Stimulated activated naive B cell treated with anti-CD40 and anti-IgM and Interleukin-4, amounts not matched to agents 10 μg/mL and 1 μg/mL and 100 μg/mL, for 72 hours (primary cell): ENCODE data around the gene BCO1.
A peak's percentile ranks its signal among the peaks of the same experiment; 100 is the strongest.
"Not testable (repeated sequence)": the region's sequence is repeated elsewhere in the genome, so short reads cannot be mapped to it uniquely, and the experiment has no call there.

ENCODE experiments used
- ATAC-seq, 2 donors: fragments of 150-1000 bp; cut with Tn5 transposase; replicated peaks; 2 replicates each; pipeline ENCODE4 v1.10.0; 2021; ENCODE audit warnings: moderate library complexity in 1 of 2
- DNase-seq: peaks from one replicate; pipeline ENCODE4 v3.0.0; 2021
- H3K27ac Mint-ChIP-seq: one replicate; pipeline ENCODE4 v1.8.0; 2022; ENCODE audit warnings: mild to moderate bottlenecking, mixed read lengths
- H3K27me3 Mint-ChIP-seq, 2 donors: one replicate each; pipeline ENCODE4 v1.8.0; 2022; ENCODE audit warnings: mixed read lengths in 2 of 2
- H3K36me3 Mint-ChIP-seq, 2 donors: one replicate each; pipeline ENCODE4 v1.8.0; 2022; ENCODE audit warnings: mixed read lengths in 2 of 2, mild to moderate bottlenecking in 1 of 2
- H3K4me1 Mint-ChIP-seq, 2 donors: one replicate each; pipeline ENCODE4 v1.8.0; 2022; ENCODE audit warnings: mixed read lengths in 2 of 2, mild to moderate bottlenecking in 1 of 2
- H3K4me3 Mint-ChIP-seq, 2 donors: one replicate each; pipeline ENCODE4 v1.8.0; 2022; ENCODE audit warnings: mild to moderate bottlenecking in 2 of 2, mixed read lengths in 2 of 2, moderate library complexity in 1 of 2
- H3K9me3 Mint-ChIP-seq, 2 donors: one replicate each; pipeline ENCODE4 v1.8.0; 2022; ENCODE audit warnings: mixed read lengths in 2 of 2, mild to moderate bottlenecking in 1 of 2

The BCO1 gene

DNA sequence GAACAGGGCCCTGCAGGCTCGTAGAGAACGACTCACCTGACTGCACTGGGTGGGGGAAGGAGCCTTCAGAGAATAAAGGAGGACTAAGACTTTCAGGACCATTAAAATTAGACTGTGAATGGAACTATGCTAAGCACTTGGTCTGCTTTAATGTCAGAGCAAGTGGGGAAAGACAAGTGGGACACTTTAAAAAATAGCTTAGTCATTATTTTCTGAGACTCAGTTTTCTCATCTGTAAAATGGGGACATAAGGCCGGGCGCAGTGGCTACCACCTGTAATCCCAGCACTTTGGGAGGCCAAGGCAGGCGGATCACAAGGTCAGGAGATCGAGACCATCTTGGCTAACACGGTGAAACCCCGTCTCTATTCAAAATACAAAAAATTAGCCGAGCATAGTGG is 19.3 kb upstream of the BCO1 start:
- H3K27ac Mint-ChIP-seq = no peak overlapping the region
- H3K36me3 Mint-ChIP-seq = no peaks in the 10 kb centered on the region
- DNase-seq (no peak), ATAC-seq (no peak)
- no peaks in the 10 kb centered on the region for H3K9me3 Mint-ChIP-seq
- peaks cover 5 to 13% of the 10 kb centered on the region in 2 donors for H3K27me3 Mint-ChIP-seq
- H3K4me3 Mint-ChIP-seq = no peak overlapping the region
- peaks cover 0 to 2% of the 10 kb centered on the region in 2 donors for H3K4me1 Mint-ChIP-seq

DNA sequence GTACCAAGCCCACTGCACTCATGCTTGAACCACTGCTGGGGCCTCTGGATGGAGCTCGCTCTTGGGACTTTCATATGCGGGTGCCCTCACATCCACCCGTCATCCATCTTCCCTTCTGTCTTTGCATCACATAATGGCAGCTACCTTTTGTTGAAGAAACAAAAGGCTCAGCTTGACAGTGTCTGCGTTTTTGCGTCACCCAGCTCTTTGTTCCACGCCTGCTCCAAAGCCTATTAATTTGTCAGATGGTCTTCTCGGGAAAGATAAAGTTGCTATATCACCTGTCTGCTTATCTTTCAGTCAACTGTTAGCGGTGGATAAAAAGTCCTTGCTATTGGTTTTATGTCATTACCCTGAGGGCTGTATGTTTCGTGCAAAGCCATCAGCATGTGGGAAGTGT is 18.1 kb upstream of the BCO1 start:
- H3K36me3 Mint-ChIP-seq = no peaks in the 10 kb centered on the region
- H3K27me3 Mint-ChIP-seq = peaks cover 5 to 13% of the 10 kb centered on the region in 2 donors
- peaks cover 0 to 2% of the 10 kb centered on the region in 2 donors for H3K4me1 Mint-ChIP-seq
- DNase-seq (no peak), ATAC-seq (no peak)
- H3K4me3 Mint-ChIP-seq = no peak overlapping the region
- no peak overlapping the region for H3K27ac Mint-ChIP-seq
- H3K9me3 Mint-ChIP-seq = no peaks in the 10 kb centered on the region

- ATAC-seq (no peak), DNase-seq (no peak)
- no peaks in the 10 kb centered on the region for H3K36me3 Mint-ChIP-seq
- peaks cover 5 to 10% of the 10 kb centered on the region in 2 donors for H3K27me3 Mint-ChIP-seq
- H3K9me3 Mint-ChIP-seq = no peaks in the 10 kb centered on the region
- H3K4me3 Mint-ChIP-seq = no peak overlapping the region
- no peaks in the 10 kb centered on the region for H3K4me1 Mint-ChIP-seq
- no peak overlapping the region for H3K27ac Mint-ChIP-seq
Measured at GRCh38 chr16:81221731-81222130, 16.8 kb upstream of the BCO1 start.

- H3K9me3 Mint-ChIP-seq = no peaks in the 10 kb centered on the region
- no peak overlapping the region for H3K27ac Mint-ChIP-seq
- H3K4me1 Mint-ChIP-seq = no peaks in the 10 kb centered on the region
- H3K27me3 Mint-ChIP-seq = peaks cover 11 to 17% of the 10 kb centered on the region in 2 donors
- no peak for ATAC-seq
- no peak overlapping the region for H3K4me3 Mint-ChIP-seq
- DNase-seq = no peak
- H3K36me3 Mint-ChIP-seq = no peaks in the 10 kb centered on the region
Measured at GRCh38 chr16:81224824-81225223, 13.7 kb upstream of the BCO1 start.

GRCh38 chr16:81225697-81226096 is 12.8 kb upstream of the BCO1 start:
- H3K9me3 Mint-ChIP-seq, H3K36me3 Mint-ChIP-seq, ATAC-seq, H3K4me1 Mint-ChIP-seq, H3K4me3 Mint-ChIP-seq, DNase-seq: not testable (repeated sequence)
- Mint-ChIP-seq H3K27ac (peak overlapping the region; percentile 10), H3K27me3 (peaks cover 11 to 19% of the 10 kb centered on the region in 2 donors)

GRCh38 chr16:81227785-81228184 is 10.7 kb upstream of the BCO1 start:
- Mint-ChIP-seq H3K27ac (no peak overlapping the region), H3K4me3 (no peak overlapping the region), H3K9me3 (no peaks in the 10 kb centered on the region), H3K36me3 (no peaks in the 10 kb centered on the region), H3K27me3 (peaks cover 15 to 25% of the 10 kb centered on the region in 2 donors), H3K4me1 (peaks cover 0 to 2% of the 10 kb centered on the region in 2 donors)
- ATAC-seq = no peak
- DNase-seq = no peak

DNA sequence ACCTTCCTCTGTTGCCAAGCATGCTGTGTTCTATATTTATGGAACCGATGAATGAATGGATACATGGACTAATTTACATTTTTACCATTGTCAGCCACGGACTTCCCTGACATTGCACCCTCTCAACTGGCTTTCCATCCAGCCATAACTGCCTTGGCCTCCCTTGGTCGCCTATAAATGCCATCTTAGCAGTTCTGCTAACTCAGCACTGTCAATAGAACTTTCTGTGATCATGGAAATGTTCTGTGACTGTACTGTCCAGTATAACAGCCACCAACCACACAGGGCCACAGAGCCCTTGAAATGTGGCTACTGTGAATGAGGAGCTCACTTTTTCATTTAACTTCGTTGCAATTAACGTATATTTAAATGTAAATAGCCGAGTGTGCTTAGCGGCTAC is 8.7 kb upstream of the BCO1 start:
- Mint-ChIP-seq H3K36me3 (no peaks in the 10 kb centered on the region), H3K27ac (no peak overlapping the region), H3K4me1 (peaks cover 0 to 2% of the 10 kb centered on the region in 2 donors), H3K9me3 (no peaks in the 10 kb centered on the region), H3K27me3 (peaks cover 15 to 25% of the 10 kb centered on the region in 2 donors), H3K4me3 (no peak overlapping the region)
- ATAC-seq (no peak), DNase-seq (no peak)

DNA sequence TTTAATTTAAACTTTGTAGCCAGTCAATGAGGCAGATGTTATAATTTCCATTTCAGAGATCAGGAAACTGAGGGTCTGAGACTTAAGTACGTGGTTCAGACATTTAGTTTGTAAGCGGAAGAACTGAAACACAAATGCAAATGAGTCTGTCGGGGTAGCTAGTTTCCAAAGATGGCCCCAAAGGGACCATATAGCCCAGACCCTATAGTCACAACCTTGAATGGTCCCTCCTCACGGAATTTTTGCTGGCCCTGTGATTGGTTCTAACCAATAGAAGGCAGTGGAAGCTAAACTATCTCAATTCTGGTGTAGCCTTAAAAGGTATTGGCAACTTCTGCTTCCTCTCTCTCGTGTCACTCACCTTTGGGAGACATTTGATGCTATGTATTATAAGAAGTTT is 7.5 kb upstream of the BCO1 start:
- peak; percentile 42 to 45 for ATAC-seq

GRCh38 chr16:81232740-81233367 is 5.6 kb upstream of the BCO1 start:
- H3K27ac Mint-ChIP-seq = no peak overlapping the region
- H3K27me3 Mint-ChIP-seq = peaks cover 15% of the 10 kb centered on the region in 2 donors
- H3K9me3 Mint-ChIP-seq = no peaks in the 10 kb centered on the region
- DNase-seq (no peak), ATAC-seq (no peak)
- H3K4me3 Mint-ChIP-seq = no peak overlapping the region
- H3K4me1 Mint-ChIP-seq = peaks cover 0 to 2% of the 10 kb centered on the region in 2 donors
- no peaks in the 10 kb centered on the region for H3K36me3 Mint-ChIP-seq

More for the DNA sequence above, 7.5 kb upstream of the BCO1 start:
- Mint-ChIP-seq H3K27me3 (peaks cover 15 to 20% of the 10 kb centered on the region in 2 donors), H3K4me3 (no peak overlapping the region), H3K36me3 (no peaks in the 10 kb centered on the region), H3K4me1 (peaks cover 0 to 2% of the 10 kb centered on the region in 2 donors), H3K9me3 (no peaks in the 10 kb centered on the region), H3K27ac (no peak overlapping the region)
- no peak for DNase-seq

- Mint-ChIP-seq H3K9me3 (no peaks in the 10 kb centered on the region), H3K4me3 (no peak overlapping the region), H3K36me3 (no peaks in the 10 kb centered on the region), H3K27me3 (peaks cover 0 to 1% of the 10 kb centered on the region in 2 donors), H3K27ac (no peak overlapping the region), H3K4me1 (peaks cover 6% of the 10 kb centered on the region in 2 donors)
- DNase-seq (no peak), ATAC-seq (no peak)
Measured at GRCh38 chr16:81237282-81237681, 1.2 kb upstream of the BCO1 start.

GRCh38 chr16:81237942-81238295 is 570 bp upstream of the BCO1 start:
- Mint-ChIP-seq H3K4me1 (peaks cover 6% of the 10 kb centered on the region in 2 donors), H3K4me3 (no peak overlapping the region), H3K36me3 (no peaks in the 10 kb centered on the region), H3K9me3 (no peaks in the 10 kb centered on the region), H3K27ac (no peak overlapping the region), H3K27me3 (peaks cover 0 to 6% of the 10 kb centered on the region in 2 donors)
- ATAC-seq (no peak), DNase-seq (no peak)

GRCh38 chr16:81239367-81240121 is 1.1 kb downstream of the BCO1 start:
- Mint-ChIP-seq H3K36me3 (no peaks in the 10 kb centered on the region), H3K27me3 (peaks cover 0 to 6% of the 10 kb centered on the region in 2 donors), H3K9me3 (no peaks in the 10 kb centered on the region), H3K27ac (no peak overlapping the region), H3K4me3 (no peak overlapping the region), H3K4me1 (peaks cover 6% of the 10 kb centered on the region in 2 donors)
- no peak for ATAC-seq
- no peak for DNase-seq

- Mint-ChIP-seq H3K9me3 (no peaks in the 10 kb centered on the region), H3K4me1 (peaks cover 6% of the 10 kb centered on the region in 2 donors), H3K36me3 (no peaks in the 10 kb centered on the region), H3K27me3 (peaks cover 5 to 18% of the 10 kb centered on the region in 2 donors), H3K27ac (no peak overlapping the region), H3K4me3 (no peak overlapping the region)
- ATAC-seq (no peak), DNase-seq (no peak)
Measured at GRCh38 chr16:81241706-81242105, 3.2 kb downstream of the BCO1 start.

GRCh38 chr16:81242977-81243618 is 4.6 kb downstream of the BCO1 start:
- Mint-ChIP-seq H3K9me3 (no peaks in the 10 kb centered on the region), H3K36me3 (no peaks in the 10 kb centered on the region), H3K4me1 (peaks cover 6% of the 10 kb centered on the region in 2 donors)

GRCh38 chr16:81243942-81244341 is 5.5 kb downstream of the BCO1 start:
- Mint-ChIP-seq H3K9me3 (no peaks in the 10 kb centered on the region), H3K27me3 (peaks cover 5 to 18% of the 10 kb centered on the region in 2 donors), H3K4me1 (no peaks in the 10 kb centered on the region), H3K4me3 (no peak overlapping the region), H3K27ac (no peak overlapping the region), H3K36me3 (no peaks in the 10 kb centered on the region)
- ATAC-seq (no peak), DNase-seq (no peak)

More at GRCh38 chr16:81242977-81243618, 4.6 kb downstream of the BCO1 start:
- ATAC-seq (no peak), DNase-seq (no peak)
- Mint-ChIP-seq H3K27me3 (peaks cover 5 to 18% of the 10 kb centered on the region in 2 donors), H3K4me3 (no peak overlapping the region), H3K27ac (no peak overlapping the region)
